Endothelial cell of umbilical vein (primary cell): ENCODE data around the gene RAPGEF3. TPM values are rescaled to one million over a fixed set of nuclear protein-coding genes. Genes with fewer than 3 reads are reported as not detected.

Experiments
- BruUV-seq: library from RNA; stranded (reverse); fragments of 400-500 nt; replicated peaks from 2 replicates; lab custom pipeline; 2021; lab: Mats Ljungman, UMichigan
- CTCF ChIA-PET: fragments of 300-600, 350-600 bp; sonication (Branson Sonifier 250); formaldehyde crosslinking; loops from one replicate; lab custom pipeline; 2021; ENCODE audit warnings: antibody characterized with exemption, inconsistent platforms; lab: Charles Lee
- POLR2A ChIA-PET: fragments of 300-600, 350-600 bp; sonication (Branson Sonifier 250); formaldehyde crosslinking; loops from one replicate; lab custom pipeline; 2021; ENCODE audit warnings: antibody characterized with exemption, inconsistent platforms; lab: Charles Lee
- DNase-seq: peaks from one replicate; pipeline ENCODE4 v3.0.0-alpha.2; 2011; ENCODE audit warnings: low read depth, low spot score
- FAIRE-seq: peaks from 2 replicates; lab custom pipeline; 2011; peaks lifted over from hg19 to GRCh38; lab: Jason Lieb, UNC
- H2AFZ ChIP-seq: 2 replicates; pipeline ENCODE4 v1.6.0; 2012; ENCODE audit warnings: low read depth, low read length, control low read depth, inconsistent platforms
- H3K27ac ChIP-seq: 2 replicates; pipeline ENCODE4 v1.5.1; 2011; ENCODE audit warnings: low read depth, mild to moderate bottlenecking, control low read depth, low read length, moderate library complexity; ENCODE audit not compliant: insufficient read depth
- H3K27me3 ChIP-seq, 2 experiments: 2 replicates each; pipeline versions ENCODE4 v1.6.0 to v1.6.1; 2011; ENCODE audit warnings: low read length in 2 of 2, mixed read lengths in 1 of 2; ENCODE audit not compliant: control insufficient read depth in 2 of 2, insufficient read depth in 2 of 2
- H3K36me3 ChIP-seq, 2 experiments: 2 replicates in 1 of 2; 3 replicates in 1 of 2; pipeline ENCODE4 v1.5.1; 2011; ENCODE audit warnings: low read length in 2 of 2, mild to moderate bottlenecking in 1 of 2, moderate library complexity in 1 of 2; ENCODE audit not compliant: control insufficient read depth in 2 of 2, insufficient read depth in 2 of 2; ENCODE audit errors: extremely low read depth in 1 of 2
- H3K4me1 ChIP-seq: 3 replicates; pipeline ENCODE4 v1.5.1; 2011; ENCODE audit warnings: mild to moderate bottlenecking, low read length; ENCODE audit not compliant: control insufficient read depth, insufficient read depth; ENCODE audit errors: extremely low read depth
- H3K4me2 ChIP-seq: 2 replicates; pipeline ENCODE4 v1.6.1; 2011; ENCODE audit warnings: low read length, control low read depth, mixed read lengths; ENCODE audit not compliant: insufficient read depth
- H3K4me3 ChIP-seq, 3 experiments: fragments of 200-600 bp in 1 of 3; sonication (generic), shearing (Covaris generic) in 1 of 3; replicated peaks in 1 of 3; 2 replicates each; pipeline ENCODE4 v1.5.1; 2011 to 2016; ENCODE audit warnings: control low read depth in 3 of 3, low read length in 3 of 3, mild to moderate bottlenecking in 2 of 3, inconsistent platforms in 1 of 3, low read depth in 1 of 3, moderate library complexity in 1 of 3; ENCODE audit not compliant: insufficient read depth in 1 of 3
- H3K79me2 ChIP-seq: 2 replicates; pipeline ENCODE4 v1.6.0; 2012; ENCODE audit warnings: low read length, inconsistent platforms; ENCODE audit not compliant: control insufficient read depth, insufficient read depth
- H3K9ac ChIP-seq: replicated peaks from 2 replicates; pipeline ENCODE3; 2011; ENCODE audit warnings: low read length, control low read depth; ENCODE audit not compliant: insufficient read depth; ENCODE audit errors: extremely low read depth
- H3K9me1 ChIP-seq: replicated peaks from 3 replicates; pipeline ENCODE4 v1.6.0; 2011; ENCODE audit warnings: mild to moderate bottlenecking, low read length; ENCODE audit not compliant: control insufficient read depth, insufficient read depth; ENCODE audit errors: extremely low read depth
- H3K9me3 ChIP-seq: replicated peaks from 2 replicates; pipeline ENCODE4 v1.5.1; 2012; ENCODE audit warnings: low read length, inconsistent platforms; ENCODE audit not compliant: control insufficient read depth, insufficient read depth
- H4K20me1 ChIP-seq: replicated peaks from 2 replicates; pipeline ENCODE3; 2011; ENCODE audit warnings: mild to moderate bottlenecking, low read length; ENCODE audit not compliant: control insufficient read depth, insufficient read depth; ENCODE audit errors: extremely low read depth
- FOS ChIP-seq: IDR thresholded peaks from 2 replicates; pipeline ENCODE4 v1.6.1; 2011; ENCODE audit warnings: mild to moderate bottlenecking, low read length, moderate library complexity, borderline replicate concordance; ENCODE audit not compliant: insufficient read depth
- GATA2 ChIP-seq: IDR thresholded peaks from 2 replicates; pipeline ENCODE4 v1.7.0; 2011; ENCODE audit warnings: low read depth, mild to moderate bottlenecking, moderate library complexity, mixed read lengths, low read length; ENCODE audit not compliant: insufficient read length, insufficient read depth
- JUN ChIP-seq: IDR thresholded peaks from 2 replicates; pipeline ENCODE4 v1.6.1; 2011; ENCODE audit warnings: borderline replicate concordance, low read depth; ENCODE audit not compliant: insufficient read length, insufficient read depth
- POLR2A ChIP-seq: IDR thresholded peaks from 2 replicates; pipeline ENCODE4 v1.6.1; 2012; ENCODE audit warnings: low read depth, mild to moderate bottlenecking, control low read depth, low read length
- POLR2AphosphoS5 ChIP-seq: IDR thresholded peaks from 2 replicates; pipeline ENCODE4 v1.6.1; 2012; ENCODE audit warnings: low read depth, mild to moderate bottlenecking, control low read depth, low read length, moderate library complexity; ENCODE audit not compliant: insufficient read depth
- dilution Hi-C: fragments of 300-500 bp; cut with MboI; formaldehyde crosslinking; loops from one replicate; pipeline ENCODE4 v1.15.0; 2019; ENCODE audit warnings: low sequenced_read_pairs; ENCODE audit not compliant: extremely low pct_ligation_motif_present
- intact Hi-C: fragments of 100-400 bp; cut with micrococcal nuclease; formaldehyde crosslinking; loops from one replicate; pipeline ENCODE4 v1.10.0; 2022
- polyA plus RNA-seq, 4 experiments: library from polyadenylated mRNA; depleted of rRNA in 3 of 4; stranded (reverse) in 3 of 4; unstranded in 1 of 4; fragments of >200 nt; gene quantifications; 2 replicates each; pipeline versions ENCODE4 v1.2.1 to v1.2.3, GENCODE V29; 2011 to 2012; ENCODE audit warnings: missing spikeins in 1 of 4
- total RNA-seq: library from RNA; stranded (reverse); gene quantifications from 2 replicates; pipeline ENCODE4 v1.2.3, GENCODE V29; 2021
- TF ChIP-seq, protein P1 (sequence below): IDR thresholded peaks from 2 replicates; pipeline ENCODE4 v1.6.1; 2011; ENCODE audit not compliant: insufficient read depth, insufficient read length

Gene RAPGEF3
- total and polyA plus RNA-seq, 2 donors (not counting 3 experiments of a cell fraction or from before 2014, with no cell fraction given), result 34.5 to 55.1 TPM

GRCh38 chr12:47779943-47780504 is 21.3 kb upstream of the RAPGEF3 start:
- Histone ChIP-seq H3K9me3 (no peaks in the 10 kb centered on the region), H3K36me3 (peaks cover 12 to 24% of the 10 kb centered on the region in 2 experiments), H3K9me1 (no peaks in the 10 kb centered on the region), H3K9ac (no peak overlapping the region), H3K79me2 (no peaks in the 10 kb centered on the region), H3K4me1 (peaks cover 32% of the 10 kb centered on the region), H4K20me1 (no peaks in the 10 kb centered on the region), H3K27me3 (no peaks in the 10 kb centered on the region), H2AFZ (no peak overlapping the region), H3K4me3 (no peak overlapping the region), H3K27ac (no peak overlapping the region), H3K4me2 (no peak overlapping the region)
- BruUV-seq, result no TSS peak
- TF ChIP-seq, protein P1, sequence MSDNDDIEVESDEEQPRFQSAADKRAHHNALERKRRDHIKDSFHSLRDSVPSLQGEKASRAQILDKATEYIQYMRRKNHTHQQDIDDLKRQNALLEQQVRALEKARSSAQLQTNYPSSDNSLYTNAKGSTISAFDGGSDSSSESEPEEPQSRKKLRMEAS, result no peak
- TF ChIP-seq JUN (no peak), GATA2 (no peak), FOS (no peak), POLR2AphosphoS5 (peak; percentile 15), POLR2A (peak; percentile 65)
- intact Hi-C loops, result loop anchor here (1.0 to 5.0 kb wide), 5 partner anchors 37 to 129 kb away; partner anchors contain the start of gene HDAC7
- peak; percentile 33 for FAIRE-seq
- ChIA-PET CTCF (interaction anchor here (1.0 to 10.4 kb wide), 13 partner anchors 9 to 128 kb away, joined by 4 to 244 read pairs (median 7); partner anchors contain the start of gene RAPGEF3), POLR2A (interaction anchor here (0.7 kb wide), 1 partner anchor 67 kb away, joined by 5 read pairs; no protein-coding TSS in a partner anchor)
- no peak for DNase-seq
- dilution Hi-C loops, result no loop called here
